GM18507 (cell line): ENCODE data around the gene RAPGEF1.
"Not testable (repeated sequence)": the region's sequence is repeated elsewhere in the genome, so short reads cannot be mapped to it uniquely, and the experiment has no call there.

Experiments used
- DNase-seq: peaks from one replicate; pipeline ENCODE4 v3.0.0; 2011; ENCODE audit warnings: low read depth; ENCODE audit not compliant: insufficient read length; ENCODE audit errors: extremely low spot score
- FAIRE-seq: peaks from 2 replicates; lab custom pipeline; 2011; peaks lifted over from hg19 to GRCh38; lab: Jason Lieb, UNC

RAPGEF1 gene

DNA sequence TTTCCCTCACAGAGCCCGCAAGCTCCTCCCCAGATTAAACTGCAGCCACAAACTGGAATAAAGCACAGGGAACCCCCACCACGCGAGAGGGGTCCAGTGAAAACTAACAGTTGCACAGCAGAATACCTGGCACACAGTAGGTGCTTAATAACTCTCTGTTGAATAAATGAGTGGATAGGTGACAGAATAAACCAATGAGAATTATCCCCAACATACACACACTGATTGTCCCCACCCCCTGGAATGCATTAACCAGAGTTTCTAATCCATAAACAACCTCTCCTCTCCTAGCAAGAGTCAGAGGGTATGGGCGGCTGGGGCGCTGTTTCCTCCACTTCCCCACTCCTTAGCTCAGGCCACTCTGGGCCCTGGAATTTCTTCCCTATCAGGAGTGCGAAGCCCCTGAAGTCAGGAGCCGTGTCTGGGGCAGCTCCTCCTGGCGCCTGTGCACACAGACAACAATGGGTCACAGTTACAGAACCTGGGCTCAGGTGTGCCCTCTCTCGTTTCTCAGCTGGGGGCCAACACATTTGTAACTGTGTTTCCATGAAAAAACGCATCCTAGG lies 27.6 kb downstream of the RAPGEF1 start:
- FAIRE-seq (no peak), DNase-seq (no peak)

DNA sequence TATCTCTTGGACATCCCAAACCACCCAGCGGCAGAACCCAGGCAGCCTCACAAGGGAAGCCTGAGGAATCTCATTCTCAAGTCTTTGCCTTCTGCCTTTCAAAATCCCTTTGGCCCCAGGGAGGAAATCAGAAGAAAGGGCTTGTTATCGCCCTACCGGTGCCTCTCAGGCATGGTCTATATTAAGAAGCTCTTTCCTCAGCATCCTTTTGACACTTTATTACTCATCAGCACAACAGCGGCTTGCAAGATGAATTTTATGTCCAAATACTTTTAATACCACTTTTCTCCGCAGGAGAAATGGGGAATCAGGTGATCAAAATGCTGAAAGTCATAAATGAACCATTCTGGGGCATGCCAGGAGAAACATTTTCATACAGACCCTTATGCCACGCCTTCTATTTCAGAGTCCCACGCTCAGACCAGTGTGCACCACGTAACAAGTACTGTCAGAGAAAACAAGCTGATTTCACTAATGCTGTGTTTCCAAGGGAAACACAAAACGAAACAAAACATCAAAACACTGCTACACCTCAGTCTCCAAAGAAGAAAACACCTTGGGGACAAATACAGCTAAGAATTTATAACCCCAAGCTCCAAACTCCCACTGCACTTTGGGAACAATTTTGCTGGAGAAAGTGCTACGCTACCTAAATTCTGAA lies 30.0 kb downstream of the RAPGEF1 start:
- peak; percentile 81 for FAIRE-seq
- no peak for DNase-seq

DNA sequence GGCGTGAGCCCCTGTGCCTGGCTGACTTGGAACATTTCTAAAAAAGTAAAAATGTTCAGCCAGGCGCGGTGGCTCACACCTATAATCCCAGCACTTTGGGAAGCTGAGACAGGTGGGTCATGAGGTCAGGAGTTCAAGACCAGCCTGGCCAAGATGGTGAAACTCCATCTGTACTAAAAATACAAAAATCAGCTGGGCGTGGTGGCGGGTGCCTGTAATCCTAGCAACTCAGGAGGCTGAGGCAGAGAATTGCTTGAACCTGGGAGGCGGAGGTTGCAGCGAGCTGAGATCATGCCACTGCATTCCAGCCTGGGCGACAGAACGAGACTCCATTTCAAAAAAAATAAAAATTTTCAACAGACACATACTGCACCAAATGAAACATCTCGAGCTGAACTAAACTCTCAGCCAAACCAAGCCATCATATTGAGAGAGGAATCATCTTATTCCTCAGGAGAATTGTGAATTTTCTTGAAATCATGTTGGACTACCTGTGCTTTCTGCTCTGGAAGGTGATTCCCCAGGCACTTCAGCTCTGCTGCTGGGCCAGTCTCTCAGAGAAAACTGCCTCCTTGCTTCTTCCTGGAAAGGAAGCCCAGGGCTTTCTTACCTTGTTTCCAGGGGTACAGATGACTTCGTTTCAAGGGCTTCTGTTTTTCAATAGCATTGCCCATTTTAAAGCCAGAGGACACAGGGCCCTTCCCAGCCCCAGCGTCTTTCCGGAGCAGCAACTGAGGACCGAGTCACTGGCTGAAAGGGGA lies 30.7 kb downstream of the RAPGEF1 start:
- not testable (repeated sequence) for FAIRE-seq, DNase-seq

DNA sequence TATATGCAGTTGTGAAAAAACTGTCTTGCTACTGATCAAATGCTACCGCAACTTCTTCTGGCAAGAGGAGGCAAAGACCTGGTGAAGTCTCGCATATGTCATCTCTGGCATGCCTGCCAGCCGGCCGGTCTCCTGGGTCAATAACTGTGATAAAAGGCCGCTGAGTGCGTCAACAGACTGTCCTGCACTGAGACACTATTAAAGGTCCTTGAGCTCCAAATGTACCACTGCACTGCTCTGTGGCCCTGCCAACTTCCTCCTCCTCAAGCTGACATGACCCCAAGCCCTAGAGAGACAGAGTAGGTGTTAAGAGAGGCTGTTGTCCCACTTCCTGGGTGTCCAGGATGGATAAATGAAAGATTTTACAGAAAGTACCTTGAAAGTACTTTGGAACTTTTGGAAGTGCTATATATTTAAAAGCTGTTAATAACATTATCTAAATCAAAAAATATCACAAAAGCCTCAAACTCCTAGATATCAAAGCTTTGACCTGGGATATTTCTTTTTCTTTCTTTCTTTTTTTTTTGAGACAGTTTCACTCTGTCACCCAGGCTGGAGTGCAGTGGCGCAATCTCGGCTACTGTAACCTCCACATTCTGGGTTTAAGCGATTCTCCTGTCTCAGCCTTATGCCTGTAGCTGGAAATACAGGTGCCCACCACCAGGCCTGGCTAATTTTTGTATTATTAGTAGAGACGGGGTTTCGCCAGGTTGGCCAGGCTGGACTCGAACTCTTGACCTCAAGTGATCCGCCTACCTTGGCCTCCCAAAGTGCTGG lies 31.5 kb downstream of the RAPGEF1 start:
- DNase-seq (no peak), FAIRE-seq (peak; percentile 62)

DNA sequence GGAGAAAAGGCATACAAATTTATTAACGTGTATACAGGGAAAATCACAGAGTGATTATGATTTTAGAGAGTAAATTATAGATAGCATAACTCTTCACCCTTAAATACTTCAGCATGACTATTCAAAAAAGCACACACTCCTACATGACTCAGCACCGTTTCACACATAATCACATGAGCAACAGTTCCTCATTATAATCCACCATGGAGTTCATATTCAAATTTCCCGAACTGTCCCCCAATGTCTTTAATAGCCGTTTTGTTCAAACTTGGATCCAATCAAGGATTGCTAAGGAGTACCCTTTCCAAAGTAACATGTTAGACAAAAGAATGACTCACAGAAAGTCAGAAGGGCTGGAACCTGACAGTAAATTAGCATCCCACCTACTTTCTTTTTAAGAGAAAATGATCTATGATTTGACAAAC lies 32.1 kb downstream of the RAPGEF1 start:
- FAIRE-seq (peak; percentile 35), DNase-seq (no peak)

DNA sequence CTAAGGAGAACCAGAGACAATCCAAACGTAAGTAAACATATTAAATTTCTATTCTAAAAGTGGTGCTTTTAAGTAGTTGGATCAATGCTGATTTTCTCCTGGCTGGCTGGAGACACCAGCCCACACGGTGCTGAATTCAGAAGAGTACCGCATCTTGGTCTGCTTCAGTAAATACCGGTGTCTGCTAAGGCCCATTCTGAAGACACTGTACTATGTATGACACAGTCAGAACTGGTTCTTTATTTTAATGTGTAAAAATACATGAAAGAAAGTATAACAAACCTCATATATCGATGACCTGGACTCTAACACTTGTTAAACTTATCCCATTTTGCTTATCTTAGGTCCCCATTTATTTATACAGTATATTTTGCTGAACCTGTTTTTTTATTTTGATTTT lies 32.8 kb downstream of the RAPGEF1 start:
- DNase-seq (no peak), FAIRE-seq (no peak)

DNA sequence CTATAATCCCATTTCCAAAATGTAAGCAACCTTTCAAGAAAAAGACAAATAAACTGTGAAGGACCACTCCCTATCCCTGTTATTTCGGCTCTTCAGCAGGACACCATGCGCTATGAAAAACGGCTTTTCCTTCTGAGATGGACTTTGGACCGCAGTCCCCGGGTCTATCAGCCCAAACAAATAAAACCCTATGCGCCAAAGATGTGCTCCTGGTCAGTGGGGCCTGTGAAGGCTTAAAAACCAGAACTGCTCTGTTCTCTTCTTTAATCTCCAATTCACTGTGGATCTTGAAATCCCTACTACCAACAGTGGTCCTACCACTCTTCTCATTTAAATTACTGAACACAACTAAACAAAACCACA lies 33.3 kb downstream of the RAPGEF1 start:
- FAIRE-seq, result no peak
- DNase-seq, result no peak

DNA sequence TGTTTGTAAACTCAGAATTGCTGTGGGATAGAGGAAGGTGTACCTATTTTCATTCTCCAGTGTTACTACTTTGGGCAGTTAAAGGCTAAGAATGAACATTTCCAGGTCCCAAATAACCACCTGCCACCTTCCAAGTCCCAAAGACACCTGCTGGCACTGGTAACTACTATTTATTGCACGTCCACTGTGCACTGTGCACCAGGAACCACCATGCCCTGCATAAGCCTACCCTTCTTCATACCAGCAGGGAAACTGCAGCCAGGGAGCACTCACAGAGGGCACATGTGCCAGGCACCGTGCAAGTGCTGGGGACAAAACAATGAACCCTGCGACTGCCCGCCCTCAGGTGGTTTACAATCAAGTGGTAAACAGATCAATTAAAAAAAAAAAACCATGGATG lies 34.9 kb downstream of the RAPGEF1 start:
- no peak for DNase-seq
- no peak for FAIRE-seq

DNA sequence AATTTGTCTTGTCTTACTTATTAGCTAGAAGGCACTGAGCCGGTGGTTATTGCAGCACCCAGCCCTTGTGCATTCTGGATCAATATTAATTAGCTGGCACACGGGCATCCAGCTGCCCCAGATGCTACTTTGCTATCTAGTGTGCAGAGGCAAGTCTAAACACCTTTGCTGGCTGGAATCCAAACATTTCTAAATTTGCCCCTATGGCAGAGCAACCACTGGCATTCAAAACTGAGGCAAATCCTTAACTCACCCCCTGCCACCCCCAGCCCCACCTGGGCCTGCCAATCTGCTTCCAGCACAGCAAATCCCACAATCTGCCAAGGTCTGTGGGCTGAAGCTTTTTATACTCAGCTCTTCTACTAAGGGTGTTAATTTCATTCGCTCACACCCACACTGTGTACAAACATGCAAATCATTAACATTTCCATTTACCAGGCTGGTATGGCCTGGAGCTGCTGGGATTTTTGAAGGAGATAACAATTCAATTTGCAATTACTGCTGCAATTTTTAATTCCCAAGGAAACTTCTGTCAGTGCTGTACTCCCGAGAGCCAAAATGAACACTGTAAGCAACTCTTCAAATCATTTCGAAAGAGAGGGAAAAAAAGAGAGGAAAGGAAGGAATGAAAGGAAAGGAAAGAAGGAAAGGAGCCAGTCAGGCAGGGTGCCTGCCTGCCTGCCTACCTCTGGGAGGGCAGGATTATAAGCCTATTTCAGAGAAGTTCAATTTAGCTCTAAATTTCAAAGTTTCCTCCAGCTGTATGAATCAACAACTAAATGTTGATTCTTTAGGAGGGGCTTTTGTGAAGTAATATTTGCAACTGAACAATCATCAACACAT lies 35.5 kb downstream of the RAPGEF1 start:
- peak; percentile 58 for FAIRE-seq
- DNase-seq, result no peak

DNA sequence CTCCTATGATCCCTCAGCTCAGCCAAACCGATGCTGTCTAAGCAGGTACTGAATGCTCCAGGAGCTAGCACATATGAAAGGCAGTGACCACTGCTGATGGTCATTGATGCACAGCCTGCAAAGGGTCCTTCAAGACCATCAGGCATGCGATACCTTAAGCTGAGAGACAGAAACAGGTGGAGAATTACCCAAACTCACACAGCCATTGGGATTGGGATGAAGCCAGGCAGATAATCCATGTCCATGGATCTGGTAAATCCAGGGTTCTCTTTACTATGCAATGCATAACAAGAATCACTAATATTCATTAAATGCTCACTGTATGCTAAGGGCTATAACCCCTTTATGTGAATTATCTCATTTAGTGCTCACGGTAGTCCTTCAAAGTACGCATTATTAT lies 36.2 kb downstream of the RAPGEF1 start:
- no peak for FAIRE-seq
- DNase-seq, result no peak

DNA sequence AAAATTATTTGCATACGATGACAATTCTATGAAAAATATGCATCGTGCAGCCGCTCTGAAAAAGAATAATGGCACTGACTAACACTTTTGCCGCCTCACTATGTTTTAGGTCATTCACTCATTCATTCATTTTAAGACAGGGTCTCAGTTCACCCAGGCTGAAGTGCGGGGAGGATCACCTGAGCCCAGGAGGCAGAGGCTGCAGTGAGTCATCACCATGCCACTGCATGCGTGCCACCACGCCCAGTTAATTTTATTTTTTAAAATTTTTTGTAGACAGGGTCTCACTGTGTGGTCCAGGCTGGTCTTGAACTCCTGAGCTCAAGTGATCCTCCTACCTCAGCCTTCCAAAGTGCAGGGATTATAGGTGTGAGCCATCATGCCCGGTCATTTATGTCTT lies 37.0 kb downstream of the RAPGEF1 start:
- no peak for DNase-seq
- no peak for FAIRE-seq

DNA sequence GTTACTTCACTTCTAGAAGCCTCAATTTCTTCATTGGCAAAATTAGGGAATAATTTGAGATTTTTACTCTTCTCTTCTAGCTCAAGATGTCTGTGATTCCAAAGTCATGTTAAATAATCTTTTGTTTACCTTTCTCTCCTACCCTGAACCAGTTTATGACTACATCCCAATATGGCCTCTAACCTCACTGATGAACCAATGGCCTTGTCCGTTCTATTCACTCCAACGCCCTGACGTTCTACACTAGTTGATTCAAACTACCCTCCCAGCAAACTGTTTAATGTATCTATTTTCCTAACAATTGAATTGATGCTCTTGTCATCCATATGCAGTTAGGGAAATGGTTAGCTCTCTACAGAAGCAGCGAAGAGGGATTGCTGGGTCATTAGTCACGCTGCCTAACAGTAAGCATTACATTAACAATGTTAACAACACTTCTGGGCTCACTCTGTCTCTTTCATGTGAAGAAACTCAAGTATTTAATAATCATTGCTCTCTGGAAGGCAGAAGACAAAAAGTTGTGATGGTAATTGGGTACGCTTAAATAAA lies 38.0 kb downstream of the RAPGEF1 start:
- DNase-seq, result no peak

DNA sequence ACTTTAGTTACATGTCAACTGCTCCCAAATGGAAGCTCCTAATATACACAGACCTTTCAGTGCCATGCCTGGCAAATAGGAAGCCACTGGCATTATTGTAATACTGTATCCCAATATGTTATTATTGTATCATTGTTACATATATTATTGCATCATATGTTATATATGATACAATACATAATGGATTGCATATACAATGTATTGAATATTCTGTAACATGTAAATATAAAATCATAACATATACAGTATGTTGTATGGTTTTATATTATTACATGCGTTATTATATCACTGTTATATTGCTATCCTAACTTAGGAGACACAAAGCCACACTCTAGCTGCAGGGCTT lies 38.5 kb downstream of the RAPGEF1 start:
- no peak for FAIRE-seq
- DNase-seq, result no peak

More for the DNA sequence above, 38.0 kb downstream of the RAPGEF1 start:
- FAIRE-seq, result no peak

DNA sequence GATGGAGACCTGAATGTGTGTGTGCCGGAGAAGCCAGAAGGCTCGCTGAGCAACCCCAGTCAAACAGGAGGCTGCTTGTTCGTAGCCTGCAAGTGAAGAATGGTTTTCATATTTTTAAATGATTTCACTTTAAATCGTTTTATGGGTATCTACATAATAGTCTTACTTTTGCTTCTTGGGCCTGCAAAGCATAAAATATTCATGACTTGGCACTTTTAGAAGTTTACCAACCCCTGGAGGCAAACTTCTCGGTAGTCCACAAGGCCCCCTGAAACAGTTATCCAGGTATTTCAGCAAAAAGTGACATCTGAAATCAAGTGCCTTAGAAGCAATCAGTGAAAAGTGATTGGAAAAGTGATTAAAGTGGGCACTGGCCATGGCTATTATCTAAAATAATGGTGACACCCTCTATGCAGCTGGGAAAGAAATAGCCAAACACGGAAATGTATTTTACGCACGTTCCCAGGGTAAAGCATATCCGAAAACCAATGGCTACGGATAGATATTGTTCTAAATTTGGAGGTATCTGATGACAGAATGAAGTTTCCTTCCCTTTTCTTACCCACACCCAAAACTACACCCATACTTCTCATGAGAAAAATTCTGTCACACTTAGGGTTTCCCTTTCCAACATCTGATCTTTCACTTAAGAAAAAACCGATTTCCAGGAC lies 39.0 kb downstream of the RAPGEF1 start:
- DNase-seq (no peak), FAIRE-seq (no peak)

DNA sequence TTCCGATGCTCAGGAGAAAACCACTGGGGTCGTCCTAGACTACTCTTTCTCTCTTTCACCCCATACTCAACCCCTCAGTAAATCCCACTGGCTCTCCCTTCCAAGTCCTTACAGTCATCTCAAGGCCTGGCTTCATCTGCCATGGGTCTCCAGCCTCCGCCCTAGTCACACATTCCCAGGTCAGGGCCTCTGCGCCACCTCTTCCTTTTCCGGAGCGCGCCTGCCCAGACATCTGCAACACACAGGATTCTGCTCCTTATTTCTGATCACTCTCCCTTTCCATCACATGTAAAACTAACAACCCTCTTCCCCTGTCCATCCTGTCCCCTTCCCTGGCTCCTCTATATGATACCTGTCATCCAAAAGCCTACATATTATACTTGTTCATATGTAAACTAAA lies 39.8 kb downstream of the RAPGEF1 start:
- FAIRE-seq (no peak), DNase-seq (no peak)

DNA sequence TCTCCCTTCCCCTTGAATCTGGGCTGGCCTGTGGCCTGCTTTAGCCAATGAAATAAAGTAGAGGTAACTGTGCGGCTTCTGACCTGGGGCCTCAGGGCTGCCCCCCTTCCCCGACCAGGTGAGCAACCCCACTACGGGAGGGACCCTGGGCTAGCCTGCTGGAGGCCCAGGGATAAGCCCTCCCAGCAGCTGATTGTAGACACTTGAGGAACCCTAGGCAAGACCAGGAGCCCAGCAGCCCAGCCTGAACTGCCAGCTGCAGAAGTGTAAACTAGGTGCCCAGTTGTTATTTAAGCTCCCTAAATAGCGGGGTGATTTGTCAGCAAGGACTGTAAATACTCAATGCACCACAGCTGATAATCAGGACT lies 41.3 kb downstream of the RAPGEF1 start:
- FAIRE-seq, result no peak
- DNase-seq, result no peak

DNA sequence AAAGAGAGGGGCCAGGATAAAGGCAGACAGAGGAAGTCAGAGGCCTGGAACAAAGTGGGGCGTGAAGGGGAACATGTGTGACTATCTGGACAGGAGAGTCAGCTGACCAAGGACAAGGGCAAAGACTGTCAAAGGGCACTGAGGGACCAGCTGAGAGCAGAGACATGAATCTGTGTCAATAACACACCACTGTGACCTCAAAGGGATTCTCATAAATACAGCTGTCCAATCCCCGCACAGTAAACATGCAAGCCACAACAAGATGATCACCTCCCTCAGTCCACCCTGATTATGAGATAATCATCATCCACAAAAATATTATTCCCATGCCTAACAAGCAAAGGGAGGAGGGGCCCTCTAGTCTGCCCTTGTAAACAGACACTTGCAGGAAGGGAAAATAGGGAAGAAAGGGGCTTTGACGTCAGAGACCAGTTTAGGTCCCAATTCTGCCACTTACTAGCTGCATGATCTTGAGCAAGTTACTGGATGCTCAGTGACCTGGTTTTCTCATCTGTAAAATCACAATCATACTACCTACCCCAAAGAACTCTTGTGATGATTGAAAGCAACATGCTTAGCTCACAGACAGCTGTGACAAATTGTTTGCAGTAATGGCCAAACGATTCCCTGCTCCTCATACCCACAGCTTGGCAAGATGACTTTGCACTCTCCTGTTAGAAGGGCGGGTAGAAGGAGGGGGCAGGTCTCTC lies 41.8 kb downstream of the RAPGEF1 start:
- DNase-seq, result no peak

DNA sequence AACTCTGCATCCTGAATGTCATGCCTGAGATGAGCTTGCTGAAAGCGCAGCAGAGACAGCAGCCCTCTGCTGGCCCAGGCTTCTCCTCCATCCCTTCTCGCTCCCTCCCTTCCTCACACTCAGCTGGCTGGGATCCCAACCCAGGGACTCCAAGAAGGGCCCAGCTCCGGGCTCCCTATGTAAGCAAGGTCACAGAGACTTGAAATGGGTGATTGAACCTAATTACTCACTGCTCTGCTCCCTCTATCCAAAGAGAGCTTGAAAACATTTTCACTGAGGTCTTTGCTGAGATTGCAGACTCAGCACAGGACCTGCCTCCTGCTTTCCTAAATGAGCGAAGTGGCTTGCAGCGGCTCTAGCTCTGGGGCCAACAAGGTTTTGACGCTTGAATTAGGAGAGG lies 42.8 kb downstream of the RAPGEF1 start:
- FAIRE-seq (no peak), DNase-seq (no peak)

More for the DNA sequence above, 41.8 kb downstream of the RAPGEF1 start:
- FAIRE-seq, result no peak
